ENCODE results near the gene ZNF711.
A peak's percentile ranks its signal among the peaks of the same experiment; 100 is the strongest.
"Not testable (repeated sequence)": the region's sequence is repeated elsewhere in the genome, so short reads cannot be mapped to it uniquely, and the experiment has no call there.

Gene ZNF711

DNA sequence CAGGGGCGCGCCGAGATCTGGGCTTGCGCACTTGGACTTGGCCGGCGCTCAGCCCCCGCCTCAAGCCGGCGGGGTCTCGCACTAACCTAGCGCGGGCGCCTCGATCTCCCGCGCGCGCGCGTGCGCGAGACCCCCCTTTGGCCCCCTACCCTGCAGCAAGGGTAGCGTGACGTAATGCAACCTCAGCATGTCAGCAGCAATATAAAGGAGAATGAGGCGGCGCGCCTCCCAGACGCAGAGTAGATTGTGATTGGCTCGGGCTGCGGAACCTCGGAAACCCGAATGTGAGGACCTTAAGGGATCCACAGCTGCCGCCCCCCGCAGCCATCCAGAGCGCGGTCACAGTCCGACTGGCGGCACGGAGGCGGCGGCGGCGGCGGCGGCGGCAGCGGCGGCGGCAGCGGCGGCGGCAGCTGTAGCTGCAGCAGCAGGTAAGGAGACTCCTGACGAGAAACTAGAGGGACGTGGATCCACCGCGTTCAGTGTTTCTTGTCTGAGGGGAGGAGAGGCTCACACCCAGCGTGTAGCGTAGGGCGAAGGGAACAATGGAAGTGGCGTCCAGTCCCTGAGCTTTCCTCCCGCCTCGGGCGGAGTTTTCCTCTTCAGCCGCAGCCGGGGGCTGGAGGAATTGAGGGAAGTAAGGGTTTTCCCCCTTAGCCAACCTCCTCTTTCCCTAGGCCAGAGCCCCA, at the start of gene ZNF711, which contains the start of gene SATL1:
Gene ZNF711, plus strand, starts transcription at position 231 of the 689 bp plus-strand sequence. CDS start 3,582 bp downstream, outside the sequence.
Gene SATL1, minus strand, starts transcription at position 19 of the 689 bp plus-strand sequence. CDS start 134,811 bp downstream, outside the sequence.
- peak; percentile 25 for DNase-seq

GRCh38 chrX:85196319-85196718, 47.5 kb upstream of the ZNF711 start:
- DNase-seq, result no peak

- no peak for DNase-seq
Observed at GRCh38 chrX:85203461-85203970, 40.3 kb upstream of the ZNF711 start.

GRCh38 chrX:85213792-85214530, 29.8 kb upstream of the ZNF711 start:
- DNase-seq, result no peak

- no peak for DNase-seq
Observed at GRCh38 chrX:85215946-85216345, 27.8 kb upstream of the ZNF711 start.

DNA sequence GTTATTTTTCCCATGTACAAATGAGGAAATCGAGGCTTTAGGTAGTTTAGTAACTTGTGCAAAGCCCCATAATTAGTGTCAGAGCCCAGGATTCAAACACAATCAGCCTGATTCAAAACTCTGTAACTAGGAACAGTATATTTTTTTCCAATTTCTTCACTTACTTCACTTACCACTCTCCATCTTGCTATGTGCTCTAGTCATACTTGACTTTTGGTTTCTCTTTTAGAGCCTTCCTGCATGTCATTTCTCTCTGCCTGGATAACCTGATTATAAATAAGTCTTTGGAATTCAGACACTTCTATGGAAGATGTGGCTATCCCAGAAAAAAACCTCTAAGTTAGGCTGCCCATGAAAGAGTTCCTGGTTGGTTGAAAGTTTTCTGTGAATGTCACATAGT, 22.4 kb upstream of the ZNF711 start:
- DNase-seq, result no peak

GRCh38 chrX:85223359-85223758, 20.4 kb upstream of the ZNF711 start:
- no peak for DNase-seq

- DNase-seq, result no peak
Observed at GRCh38 chrX:85243155-85243554, 636 bp upstream of the ZNF711 start.

GRCh38 chrX:85244450-85245211, 840 bp downstream of the ZNF711 start:
- DNase-seq, result no peak

- not testable (repeated sequence) for DNase-seq
Observed at GRCh38 chrX:85285286-85285685, 41.5 kb downstream of the ZNF711 start.

DNA sequence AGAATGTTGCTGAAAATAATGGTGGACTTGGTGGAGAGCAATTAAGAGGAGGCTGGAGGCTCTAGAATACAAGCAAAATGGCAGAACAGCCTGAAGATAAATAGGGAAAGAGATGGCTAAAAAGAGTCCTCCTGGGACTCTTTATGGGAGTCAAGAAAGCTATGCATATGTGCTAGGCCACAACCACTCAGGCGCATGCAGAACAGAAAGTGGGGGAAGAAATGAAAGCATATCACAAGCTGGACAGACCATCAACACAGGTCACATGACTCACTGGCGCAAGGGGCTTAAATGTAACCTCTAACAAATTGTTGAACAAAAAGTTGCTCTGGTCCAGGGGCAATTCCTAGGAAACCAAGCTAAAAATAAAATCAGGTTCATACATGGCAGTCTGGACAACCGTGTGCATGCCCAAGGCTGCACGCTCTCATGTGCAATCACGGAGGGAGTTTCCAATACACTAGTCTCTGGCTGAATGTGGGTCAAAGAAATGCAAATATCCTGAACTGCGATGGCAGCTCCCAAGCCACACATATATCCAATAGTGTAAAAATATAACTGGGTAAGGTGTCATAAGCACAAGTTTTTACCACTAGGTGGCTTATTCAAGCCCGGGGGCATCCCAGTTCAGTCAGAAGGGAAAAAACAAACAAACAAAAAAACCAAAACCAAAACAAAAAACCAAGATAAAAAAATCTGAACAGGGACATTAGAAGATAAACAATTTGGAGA, 45.4 kb downstream of the ZNF711 start:
- no peak for DNase-seq

DNA sequence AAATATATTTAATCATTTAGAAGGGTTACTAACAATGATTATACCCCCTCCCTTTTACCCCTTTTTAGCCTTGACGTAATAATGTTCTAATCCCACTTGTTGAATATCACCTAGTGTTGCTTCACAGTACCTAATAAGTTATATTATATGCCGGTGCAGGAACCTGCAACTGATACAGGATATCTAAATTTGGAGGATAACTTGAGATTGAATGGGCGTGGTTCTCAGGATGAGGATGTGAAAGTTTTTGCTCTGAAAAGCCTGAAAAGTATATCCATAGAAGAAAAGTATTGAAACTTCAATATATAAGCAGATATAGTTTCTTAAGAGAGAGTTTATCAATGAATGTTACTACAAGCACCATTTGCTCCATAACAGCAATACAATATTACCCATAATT, 59.8 kb downstream of the ZNF711 start:
- no peak for DNase-seq

DNA sequence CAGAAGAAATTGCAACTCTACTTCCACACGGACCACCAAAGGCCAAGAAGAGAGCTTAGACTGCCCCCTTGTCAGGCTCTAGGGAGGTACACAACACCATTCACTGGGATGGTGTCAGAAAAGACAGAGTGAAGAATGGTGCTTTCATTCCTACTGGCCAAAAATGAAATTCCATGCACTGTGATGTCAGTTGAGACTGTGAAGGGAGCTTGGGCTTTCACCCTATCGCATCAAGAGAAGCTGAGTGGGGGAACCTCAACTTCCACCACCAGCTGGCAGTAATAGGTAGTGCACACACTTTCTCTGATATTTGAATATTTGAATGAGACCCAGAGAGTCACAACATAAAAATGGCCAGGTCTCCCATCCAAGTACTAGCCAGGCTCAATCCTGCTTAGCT, 65.9 kb downstream of the ZNF711 start:
- DNase-seq, result no peak

GRCh38 chrX:85311348-85311747, 67.6 kb downstream of the ZNF711 start:
- not testable (repeated sequence) for DNase-seq

Data from CD4-positive, alpha-beta T cell treated with Interleukin-21 for 1 hour (primary cell).